Measurements from ENCODE around the gene HCST.

The HCST gene

GRCh38 chr19:35882114-35882832 is 20.1 kb upstream of the HCST start (continued):
- TF ChIP-seq KLF1 (tag by site-specific recombination; IDR thresholded peaks at IDR 0.05) = peak; percentile 60; the same call in 1 of the 2 replicates
- TF ChIP-seq ZNF670 (tag by site-specific recombination; IDR thresholded peaks at IDR 0.05; ENCODE audit: low read depth) = peak; percentile 92; the same call in 1 of the 2 replicates
- TF ChIP-seq SETDB1 (IDR thresholded peaks at IDR 0.05; ENCODE audit: insufficient read length, low read length) = no peak
- TF ChIP-seq FEZF1 (tag by site-specific recombination; IDR thresholded peaks at IDR 0.05) = peak; percentile 47; the same call in 1 of the 2 replicates
- no peak for TF ChIP-seq ZSCAN5A (tag by site-specific recombination; IDR thresholded peaks at IDR 0.05)
- peak; percentile 50; the same call in 1 of the 2 replicates for TF ChIP-seq ZNF335 (tag by site-specific recombination; conservative IDR thresholded peaks at IDR 0.05)
- TF ChIP-seq SALL2 (tag by site-specific recombination; IDR thresholded peaks at IDR 0.05; ENCODE audit: borderline replicate concordance) = no peak
- peak; percentile 100 for TF ChIP-seq ZNF138 (tag by site-specific recombination; IDR thresholded peaks at IDR 0.05; ENCODE audit: borderline replicate concordance)
- TF ChIP-seq ZNF701 (tag by site-specific recombination; IDR thresholded peaks at IDR 0.05) = no peak
- TF ChIP-seq ZSCAN23 (tag by site-specific recombination; IDR thresholded peaks at IDR 0.05) = peak; percentile 92
- TF ChIP-seq ZBTB44 (tag by site-specific recombination; IDR thresholded peaks at IDR 0.05) = peak; percentile 74; the same call in 1 of the 2 replicates
- no peak for TF ChIP-seq TCF7L2 (IDR thresholded peaks at IDR 0.05; ENCODE audit: borderline replicate concordance, low read depth, low read length)
- peak; percentile 58; the same call in 1 of the 2 replicates for TF ChIP-seq PRDM10 (tag by site-specific recombination; IDR thresholded peaks at IDR 0.05)
- TF ChIP-seq ZBTB7A (tag by site-specific recombination; IDR thresholded peaks at IDR 0.05; ENCODE audit: low read depth) = peak; percentile 63; the same call in 1 of the 2 replicates
- TF ChIP-seq ZNF704 (tag by site-specific recombination; IDR thresholded peaks at IDR 0.05) = peak; percentile 92; the same call in 1 of the 2 replicates
- TF ChIP-seq KLF16 (tag by site-specific recombination; IDR thresholded peaks at IDR 0.05) = peak; percentile 37; the same call in 1 of the 2 replicates
- no peak for TF ChIP-seq ZNF600 (tag by site-specific recombination; IDR thresholded peaks at IDR 0.05)
- TF ChIP-seq ZNF664 (tag by site-specific recombination; IDR thresholded peaks at IDR 0.05) = peak; percentile 99
- peak; percentile 100 for TF ChIP-seq ZNF654 (tag by site-specific recombination; IDR thresholded peaks at IDR 0.05; ENCODE audit: low read depth)
- TF ChIP-seq ZNF311 (tag by site-specific recombination; IDR thresholded peaks at IDR 0.05; ENCODE audit: borderline replicate concordance) = no peak
- no peak for TF ChIP-seq YY2 (tag by site-specific recombination; IDR thresholded peaks at IDR 0.05)
- no peak for TF ChIP-seq ZNF747 (tag by site-specific recombination; IDR thresholded peaks at IDR 0.05)
- no peak for TF ChIP-seq ZNF792 (tag by site-specific recombination; IDR thresholded peaks at IDR 0.05)
- TF ChIP-seq TSHZ1 (tag by site-specific recombination; IDR thresholded peaks at IDR 0.05; ENCODE audit: borderline replicate concordance) = peak; percentile 86; the same call in 1 of the 2 replicates
- TF ChIP-seq ZNF596 (tag by site-specific recombination; IDR thresholded peaks at IDR 0.05) = no peak
- peak; percentile 99 for TF ChIP-seq ZBTB1 (tag by site-specific recombination; IDR thresholded peaks at IDR 0.05)
- peak; percentile 100 for TF ChIP-seq ZFP37 (tag by site-specific recombination; IDR thresholded peaks at IDR 0.05)
- TF ChIP-seq MYNN (tag by site-specific recombination; IDR thresholded peaks at IDR 0.05; ENCODE audit: borderline replicate concordance) = peak; percentile 85; the same call in 1 of the 2 replicates

Data from HEK293 (cell line).